Hepatocyte (in vitro differentiated cells): ENCODE data around the gene PLAAT5. TPM values are rescaled to one million over a fixed set of nuclear protein-coding genes. Genes with fewer than 3 reads are reported as not detected.

Experiments used
- DNase-seq: peaks from one replicate; pipeline ENCODE4 v3.0.0-alpha.2; 2016; ENCODE audit warnings: low spot score
- H2AFZ ChIP-seq: fragments of 200-600 bp; sonication (generic); 2 replicates; pipeline ENCODE4 v1.6.0; 2016; ENCODE audit warnings: antibody characterized with exemption, mild to moderate bottlenecking
- H3K27ac ChIP-seq: fragments of 200-600 bp; sonication (generic); 2 replicates; pipeline ENCODE4 v1.5.1; 2016; ENCODE audit warnings: mild to moderate bottlenecking
- H3K27me3 ChIP-seq: fragments of 200-600 bp; sonication (generic); 2 replicates; pipeline ENCODE4 v1.6.1; 2016
- H3K36me3 ChIP-seq: fragments of 200-600 bp; sonication (generic); replicated peaks from 2 replicates; pipeline ENCODE4 v1.5.1; 2016; ENCODE audit warnings: low read depth; ENCODE audit not compliant: insufficient read depth
- H3K4me1 ChIP-seq: fragments of 200-600 bp; sonication (generic); 2 replicates; pipeline ENCODE4 v1.5.1; 2016; ENCODE audit warnings: mild to moderate bottlenecking, moderate library complexity; ENCODE audit not compliant: insufficient read depth
- H3K4me2 ChIP-seq: fragments of 200-600 bp; sonication (generic); 2 replicates; pipeline ENCODE4 v1.6.0; 2016
- H3K4me3 ChIP-seq: fragments of 200-600 bp; sonication (generic); 2 replicates; pipeline ENCODE4 v1.5.1; 2016; ENCODE audit warnings: mild to moderate bottlenecking
- H3K79me2 ChIP-seq: fragments of 200-600 bp; sonication (generic); 2 replicates; pipeline ENCODE4 v1.6.0; 2017; ENCODE audit warnings: mild to moderate bottlenecking
- H3K9me2 ChIP-seq: fragments of 200-600 bp; sonication (generic); replicated peaks from 2 replicates; pipeline ENCODE4 v1.6.0; 2017; ENCODE audit warnings: mild to moderate bottlenecking; ENCODE audit not compliant: insufficient read depth
- H3K9me3 ChIP-seq: fragments of 200-600 bp; sonication (generic); 2 replicates; pipeline ENCODE4 v1.5.1; 2016; ENCODE audit warnings: low read depth, mild to moderate bottlenecking
- H4K20me1 ChIP-seq: fragments of 200-600 bp; sonication (generic); 2 replicates; pipeline ENCODE4 v1.6.0; 2016; ENCODE audit warnings: mild to moderate bottlenecking; ENCODE audit not compliant: insufficient read depth, poor library complexity, severe bottlenecking
- EZH2 ChIP-seq: fragments of 200-600 bp; sonication (generic); IDR thresholded peaks from 2 replicates; pipeline ENCODE4 v1.6.1; 2016; ENCODE audit warnings: antibody characterized with exemption, mild to moderate bottlenecking, borderline replicate concordance
- EZH2phosphoT487 ChIP-seq: fragments of 200-600 bp; sonication (generic); IDR thresholded peaks from one replicate; pipeline ENCODE4 v1.6.1; 2018; ENCODE audit warnings: antibody characterized with exemption, mild to moderate bottlenecking, low read depth, moderate library complexity; ENCODE audit not compliant: unreplicated experiment, severe bottlenecking
- WGBS: methylation state at CpG from one replicate; pipeline ENCODE4 v1.1.6; 2016; ENCODE audit warnings: low lambda C conversion rate; ENCODE audit errors: missing lambda C conversion rate; 5-methylcytosine and 5-hydroxymethylcytosine counted together
- polyA plus RNA-seq: library from polyadenylated mRNA; unstranded; fragments of >200 nt; fragmentation: Nextera tagmentation; extraction: Ambion mirVana; gene quantifications from 2 replicates; pipeline ENCODE4 v1.2.1, GENCODE V29; 2016
- total RNA-seq: library from RNA; depleted of rRNA; stranded (reverse); fragments of >200 nt; gene quantifications from 2 replicates; pipeline ENCODE4 v1.2.3, GENCODE V29; 2014
- TF ChIP-seq, protein P1 (sequence below): fragments of 200-600 bp; sonication (generic); IDR thresholded peaks from 2 replicates; pipeline ENCODE4 v1.5.1; 2016; ENCODE audit warnings: antibody characterized with exemption, mild to moderate bottlenecking; ENCODE audit not compliant: poor library complexity

PLAAT5 gene
- total and polyA plus RNA-seq, 2 experiments from 2014 or later, result 0.95 to 1.6 TPM

DNA sequence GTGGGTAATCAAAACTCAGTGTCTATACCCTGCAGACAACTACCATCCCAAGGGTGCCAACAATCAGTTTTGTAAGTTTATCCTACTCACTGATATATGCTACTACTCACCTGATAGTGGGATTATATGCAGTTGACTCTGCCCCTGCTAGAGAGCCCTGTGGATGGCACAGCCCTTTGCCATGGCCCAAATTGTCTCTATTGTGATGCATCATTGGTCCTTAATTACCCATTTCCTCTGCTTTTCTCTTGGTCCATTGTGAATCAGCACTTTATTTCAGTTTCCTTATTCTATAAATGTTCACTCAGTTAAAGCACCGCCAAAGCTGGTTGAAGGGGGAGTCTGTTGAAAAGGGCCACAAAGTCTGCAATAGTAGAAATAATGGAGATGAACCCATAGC lies 42.3 kb downstream of the PLAAT5 start:
- DNase-seq, result no peak
- H3K27ac ChIP-seq, result no peak overlapping the region
- H3K9me2 ChIP-seq, result no peaks in the 10 kb centered on the region
- no peaks in the 10 kb centered on the region for H3K4me1 ChIP-seq
- no peak overlapping the region for H3K4me2 ChIP-seq
- no peaks in the 10 kb centered on the region for H3K27me3 ChIP-seq
- 75% methylated on average over 1 of the region's 1 CpG for WGBS
- no peak for TF ChIP-seq EZH2phosphoT487
- no peak for TF ChIP-seq EZH2
- TF ChIP-seq, protein P1, sequence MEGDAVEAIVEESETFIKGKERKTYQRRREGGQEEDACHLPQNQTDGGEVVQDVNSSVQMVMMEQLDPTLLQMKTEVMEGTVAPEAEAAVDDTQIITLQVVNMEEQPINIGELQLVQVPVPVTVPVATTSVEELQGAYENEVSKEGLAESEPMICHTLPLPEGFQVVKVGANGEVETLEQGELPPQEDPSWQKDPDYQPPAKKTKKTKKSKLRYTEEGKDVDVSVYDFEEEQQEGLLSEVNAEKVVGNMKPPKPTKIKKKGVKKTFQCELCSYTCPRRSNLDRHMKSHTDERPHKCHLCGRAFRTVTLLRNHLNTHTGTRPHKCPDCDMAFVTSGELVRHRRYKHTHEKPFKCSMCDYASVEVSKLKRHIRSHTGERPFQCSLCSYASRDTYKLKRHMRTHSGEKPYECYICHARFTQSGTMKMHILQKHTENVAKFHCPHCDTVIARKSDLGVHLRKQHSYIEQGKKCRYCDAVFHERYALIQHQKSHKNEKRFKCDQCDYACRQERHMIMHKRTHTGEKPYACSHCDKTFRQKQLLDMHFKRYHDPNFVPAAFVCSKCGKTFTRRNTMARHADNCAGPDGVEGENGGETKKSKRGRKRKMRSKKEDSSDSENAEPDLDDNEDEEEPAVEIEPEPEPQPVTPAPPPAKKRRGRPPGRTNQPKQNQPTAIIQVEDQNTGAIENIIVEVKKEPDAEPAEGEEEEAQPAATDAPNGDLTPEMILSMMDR, result no peak
- H3K79me2 ChIP-seq, result no peaks in the 10 kb centered on the region
- H4K20me1 ChIP-seq, result no peaks in the 10 kb centered on the region
- H3K4me3 ChIP-seq, result no peak overlapping the region
- no peaks in the 10 kb centered on the region for H3K9me3 ChIP-seq
- H3K36me3 ChIP-seq, result no peaks in the 10 kb centered on the region
- H2AFZ ChIP-seq, result no peak overlapping the region

DNA sequence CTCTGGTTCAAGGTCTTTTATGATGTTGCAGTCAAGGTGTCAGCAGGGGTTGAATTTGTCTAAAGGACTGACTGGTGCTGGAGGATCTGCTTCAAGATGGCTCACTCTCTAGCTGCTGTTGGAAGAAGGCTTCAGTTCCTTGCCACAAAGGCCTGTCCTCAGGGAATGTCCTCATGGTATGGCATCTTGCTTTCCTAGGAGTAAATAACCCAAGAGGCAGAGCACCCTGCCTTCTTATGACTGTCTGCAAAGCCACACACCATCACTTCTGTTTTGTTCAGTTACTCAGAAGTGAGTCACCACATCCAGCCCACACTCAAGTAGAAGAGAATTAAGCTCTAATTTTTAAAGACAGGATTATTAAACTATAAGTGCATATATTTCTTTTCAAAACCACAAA lies 45.2 kb downstream of the PLAAT5 start:
- Histone ChIP-seq H3K9me3 (no peaks in the 10 kb centered on the region), H3K27ac (no peak overlapping the region), H4K20me1 (no peaks in the 10 kb centered on the region), H3K4me1 (no peaks in the 10 kb centered on the region), H3K36me3 (no peaks in the 10 kb centered on the region), H3K9me2 (no peaks in the 10 kb centered on the region), H3K79me2 (no peaks in the 10 kb centered on the region), H2AFZ (no peak overlapping the region), H3K27me3 (no peaks in the 10 kb centered on the region), H3K4me3 (no peak overlapping the region), H3K4me2 (no peak overlapping the region)
- TF ChIP-seq EZH2phosphoT487 (no peak), EZH2 (no peak)
- TF ChIP-seq, protein P1, result no peak
- DNase-seq, result no peak

DNA sequence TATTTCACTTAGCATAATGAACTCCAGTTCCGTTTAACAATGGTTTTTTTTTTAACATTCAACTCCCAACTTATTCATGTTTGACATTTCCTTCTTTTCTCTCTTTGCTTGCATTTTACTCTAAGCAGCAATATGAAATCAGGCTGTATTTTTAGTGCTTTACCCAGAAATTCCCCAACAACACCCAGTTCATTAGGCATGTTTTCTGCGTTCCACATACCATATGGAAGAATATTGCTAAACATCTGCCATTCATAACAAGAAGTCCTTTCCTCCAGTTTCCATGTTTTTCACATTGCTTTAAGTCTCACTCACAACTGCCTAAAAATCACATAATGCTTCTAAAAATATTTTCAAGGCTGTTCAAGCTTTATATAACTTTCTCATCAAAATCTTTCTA lies 45.8 kb downstream of the PLAAT5 start:
- Histone ChIP-seq H3K4me3 (no peak overlapping the region), H3K79me2 (no peaks in the 10 kb centered on the region), H3K9me2 (no peaks in the 10 kb centered on the region), H3K4me1 (no peaks in the 10 kb centered on the region), H4K20me1 (no peaks in the 10 kb centered on the region), H2AFZ (no peak overlapping the region), H3K27ac (no peak overlapping the region), H3K4me2 (no peak overlapping the region), H3K36me3 (no peaks in the 10 kb centered on the region), H3K27me3 (no peaks in the 10 kb centered on the region), H3K9me3 (no peaks in the 10 kb centered on the region)
- no peak for TF ChIP-seq EZH2phosphoT487
- 76% methylated on average over 2 of the region's 2 CpGs for WGBS
- DNase-seq, result no peak

DNA sequence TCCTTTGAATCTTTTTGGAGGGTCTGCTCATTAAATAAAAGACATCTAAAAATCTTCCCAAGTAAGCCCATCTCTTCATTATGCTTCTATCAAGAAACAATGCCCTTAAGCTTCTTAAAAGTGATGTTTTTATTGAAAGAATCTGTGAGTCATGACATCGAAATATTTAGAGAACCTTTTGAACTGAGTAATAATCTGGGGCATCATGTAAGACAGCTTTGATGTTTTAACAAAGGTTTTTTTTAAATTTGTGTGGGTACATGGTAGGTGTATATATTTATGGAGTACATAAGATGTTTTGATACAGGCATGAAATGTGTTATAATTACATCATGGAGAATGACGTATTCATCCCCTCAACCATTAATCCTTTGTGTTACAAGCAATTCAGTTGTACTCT lies 46.8 kb downstream of the PLAAT5 start:
- Histone ChIP-seq H2AFZ (no peak overlapping the region), H3K4me3 (no peak overlapping the region), H3K9me2 (no peaks in the 10 kb centered on the region), H3K9me3 (no peaks in the 10 kb centered on the region), H4K20me1 (no peaks in the 10 kb centered on the region), H3K4me1 (no peaks in the 10 kb centered on the region), H3K79me2 (no peaks in the 10 kb centered on the region), H3K27ac (no peak overlapping the region), H3K4me2 (no peak overlapping the region), H3K36me3 (no peaks in the 10 kb centered on the region), H3K27me3 (no peaks in the 10 kb centered on the region)
- no peak for DNase-seq
- WGBS, result 87% methylated on average over 2 of the region's 2 CpGs
- TF ChIP-seq EZH2phosphoT487 (no peak), EZH2 (no peak)
- TF ChIP-seq, protein P1, result no peak
